H1 (cell line): Measurements from ENCODE around the gene DIPK1A. TPM values are rescaled to one million over a fixed set of nuclear protein-coding genes. Genes with fewer than 3 reads are reported as not detected.

Source experiments
- CTCF ChIA-PET: fragments of 300-600 bp; sonication (Branson Sonifier 250); formaldehyde crosslinking; loops from one replicate; lab custom pipeline; 2021; ENCODE audit not compliant: partially characterized antibody; lab: Charles Lee
- POLR2A ChIA-PET: fragments of 300-600 bp; sonication (Branson Sonifier 250); formaldehyde crosslinking; loops from one replicate; lab custom pipeline; 2021; ENCODE audit warnings: inconsistent platforms; ENCODE audit not compliant: partially characterized antibody; lab: Charles Lee
- DNase-seq, 2 experiments: peaks; one replicate each; pipeline versions ENCODE4 v3.0.0 to v3.0.0-alpha.2; 2010 to 2022; ENCODE audit warnings: low spot score in 2 of 2, low read depth in 1 of 2, mixed read lengths in 1 of 2
- FAIRE-seq: peaks from 2 replicates; lab custom pipeline; 2011; peaks lifted over from hg19 to GRCh38; lab: Jason Lieb, UNC
- H2AFZ ChIP-seq: 2 replicates; pipeline ENCODE4 v1.8.1; 2012; ENCODE audit warnings: low read length, inconsistent platforms
- H2AK5ac ChIP-seq: 2 replicates; pipeline ENCODE4 v1.6.1; 2013; ENCODE audit warnings: low read depth, low read length
- H2BK120ac ChIP-seq: replicated peaks from 2 replicates; pipeline ENCODE3; 2013; ENCODE audit warnings: low read depth, low read length, inconsistent platforms
- H2BK12ac ChIP-seq: 2 replicates; pipeline ENCODE4 v1.6.1; 2013; ENCODE audit warnings: low read depth, low read length
- H2BK15ac ChIP-seq: 2 replicates; pipeline ENCODE4 v1.6.1; 2013; ENCODE audit warnings: low read length
- H2BK20ac ChIP-seq: 2 replicates; pipeline ENCODE4 v1.6.1; 2013; ENCODE audit warnings: low read length
- H2BK5ac ChIP-seq: 2 replicates; pipeline ENCODE4 v1.6.1; 2013; ENCODE audit warnings: low read depth, low read length
- H3K14ac ChIP-seq: 2 replicates; pipeline ENCODE4 v1.6.1; 2013; ENCODE audit warnings: inconsistent platforms; ENCODE audit not compliant: insufficient read length
- H3K18ac ChIP-seq: 2 replicates; pipeline ENCODE4 v1.6.1; 2013; ENCODE audit warnings: low read length; ENCODE audit errors: extremely low read depth
- H3K23ac ChIP-seq: 2 replicates; pipeline ENCODE4 v1.6.1; 2013; ENCODE audit warnings: inconsistent platforms; ENCODE audit not compliant: insufficient read length
- H3K23me2 ChIP-seq: 2 replicates; pipeline ENCODE4 v1.6.1; 2013; ENCODE audit warnings: low read depth, low read length
- H3K27ac ChIP-seq: 2 replicates; pipeline ENCODE4 v1.6.1; 2011; ENCODE audit warnings: low read depth, low read length, inconsistent platforms
- H3K27me3 ChIP-seq, 4 experiments: replicated peaks in 1 of 4; 1 replicate in 1 of 4; 2 replicates in 3 of 4; pipeline versions ENCODE4 v1.6.1 to v1.8.1; 2011 to 2013; ENCODE audit warnings: low read length in 3 of 4, mild to moderate bottlenecking in 3 of 4, inconsistent platforms in 2 of 4, mixed read lengths in 2 of 4, moderate library complexity in 1 of 4; ENCODE audit not compliant: control insufficient read depth in 3 of 4, insufficient read depth in 3 of 4; ENCODE audit errors: extremely low read depth in 1 of 4
- H3K36me3 ChIP-seq, 4 experiments: 2 replicates each; pipeline versions ENCODE4 v1.6.1 to v1.8.1; 2011 to 2013; ENCODE audit warnings: mild to moderate bottlenecking in 4 of 4, low read length in 3 of 4, moderate library complexity in 2 of 4, control low read depth in 1 of 4, inconsistent platforms in 1 of 4; ENCODE audit not compliant: insufficient read depth in 4 of 4, control insufficient read depth in 2 of 4
- H3K4ac ChIP-seq: replicated peaks from 2 replicates; pipeline ENCODE3; 2013; ENCODE audit warnings: low read length, low read depth, mixed read lengths, inconsistent platforms; ENCODE audit not compliant: insufficient read length
- H3K4me1 ChIP-seq, 4 experiments: replicated peaks in 1 of 4; 1 replicate in 1 of 4; 2 replicates in 3 of 4; pipeline versions ENCODE4 v1.6.1 to v1.8.1; 2011 to 2013; ENCODE audit warnings: low read length in 3 of 4, inconsistent platforms in 2 of 4, mixed read lengths in 1 of 4; ENCODE audit not compliant: insufficient read depth in 4 of 4, control insufficient read depth in 3 of 4
- H3K4me2 ChIP-seq, 2 experiments: 2 replicates each; pipeline versions ENCODE4 v1.6.1 to v1.8.1; 2011 to 2013; ENCODE audit warnings: low read depth in 2 of 2, low read length in 2 of 2, control low read depth in 1 of 2, inconsistent platforms in 1 of 2, mild to moderate bottlenecking in 1 of 2; ENCODE audit not compliant: insufficient read depth in 1 of 2
- H3K4me3 ChIP-seq, 4 experiments: fragments of 200-600, 300-600 bp in 1 of 4; sonication (generic), shearing (Covaris generic), sonication (Bioruptor Twin) in 1 of 4; 2 replicates each; pipeline versions ENCODE4 v1.5.1 to v1.8.1; 2011 to 2016; ENCODE audit warnings: low read length in 4 of 4, low read depth in 3 of 4, control low read depth in 2 of 4, inconsistent platforms in 2 of 4, mild to moderate bottlenecking in 2 of 4, mixed read lengths in 1 of 4, moderate library complexity in 1 of 4; ENCODE audit not compliant: insufficient read depth in 2 of 4; ENCODE audit errors: extremely low read depth in 1 of 4
- H3K56ac ChIP-seq: replicated peaks from 2 replicates; pipeline ENCODE3; 2013; ENCODE audit warnings: low read depth, mild to moderate bottlenecking, mixed read lengths, low read length, inconsistent platforms; ENCODE audit not compliant: insufficient read length
- H3K79me1 ChIP-seq: 2 replicates; pipeline ENCODE4 v1.6.1; 2013; ENCODE audit warnings: low read depth, low read length, control low read depth
- H3K79me2 ChIP-seq, 2 experiments: 2 replicates each; pipeline versions ENCODE4 v1.6.1 to v1.8.1; 2012 to 2013; ENCODE audit warnings: low read length in 2 of 2, mild to moderate bottlenecking in 2 of 2, inconsistent platforms in 1 of 2; ENCODE audit not compliant: insufficient read depth in 2 of 2, control insufficient read depth in 1 of 2
- H3K9ac ChIP-seq, 4 experiments: replicated peaks in 1 of 4; 1 replicate in 1 of 4; 2 replicates in 3 of 4; pipeline versions ENCODE4 v1.6.1 to v1.8.1; 2011 to 2013; ENCODE audit warnings: low read depth in 3 of 4, low read length in 3 of 4, control low read depth in 2 of 4, mild to moderate bottlenecking in 2 of 4, moderate library complexity in 2 of 4, inconsistent platforms in 1 of 4; ENCODE audit errors: extremely low read depth in 1 of 4
- H3K9me3 ChIP-seq, 2 experiments: 2 replicates each; pipeline versions ENCODE4 v1.6.1 to v1.8.1; 2012 to 2013; ENCODE audit warnings: mild to moderate bottlenecking in 2 of 2, moderate library complexity in 2 of 2, control low read depth in 1 of 2, inconsistent platforms in 1 of 2, low read depth in 1 of 2, low read length in 1 of 2, mixed read lengths in 1 of 2; ENCODE audit not compliant: insufficient read depth in 2 of 2
- H4K20me1 ChIP-seq, 2 experiments: replicated peaks in 1 of 2; 2 replicates each; pipeline versions ENCODE3 to v1.8.1; 2011 to 2013; ENCODE audit warnings: inconsistent platforms in 2 of 2, low read length in 2 of 2, mild to moderate bottlenecking in 1 of 2; ENCODE audit not compliant: insufficient read depth in 2 of 2, control insufficient read depth in 1 of 2
- H4K5ac ChIP-seq: 2 replicates; pipeline ENCODE4 v1.6.1; 2013; ENCODE audit warnings: low read length, low read depth, mixed read lengths, inconsistent platforms; ENCODE audit not compliant: insufficient read length
- H4K8ac ChIP-seq: 2 replicates; pipeline ENCODE4 v1.8.0; 2013; ENCODE audit warnings: mild to moderate bottlenecking, moderate library complexity, low read length, inconsistent platforms; ENCODE audit not compliant: insufficient read depth; ENCODE audit errors: extremely low read depth
- H4K91ac ChIP-seq: replicated peaks from 2 replicates; pipeline ENCODE3; 2013; ENCODE audit warnings: low read length, mixed read lengths, inconsistent platforms; ENCODE audit not compliant: insufficient read length
- JUN ChIP-seq: IDR thresholded peaks from 2 replicates; pipeline ENCODE4 v1.6.1; 2011; ENCODE audit warnings: low read depth, mild to moderate bottlenecking, improper control_type of control experiment, low read length
- MAX ChIP-seq: IDR thresholded peaks from 2 replicates; pipeline ENCODE4 v1.6.1; 2012; ENCODE audit warnings: inconsistent platforms
- PHF8 ChIP-seq: fragments of 200-600 bp; sonication (generic); conservative IDR thresholded peaks from 2 replicates; pipeline ENCODE4 v1.7.1; 2012; ENCODE audit warnings: low read depth, mild to moderate bottlenecking, inconsistent platforms, low read length, moderate library complexity
- RAD21 ChIP-seq, 2 experiments: IDR thresholded peaks in 1 of 2; conservative IDR thresholded peaks in 1 of 2; 2 replicates each; pipeline ENCODE4 v1.6.1; 2011; ENCODE audit warnings: low read depth in 2 of 2, low read length in 2 of 2, improper control_type of control experiment in 1 of 2, inconsistent platforms in 1 of 2, mild to moderate bottlenecking in 1 of 2, moderate library complexity in 1 of 2
- SIN3A ChIP-seq, 2 experiments: IDR thresholded peaks in 1 of 2; conservative IDR thresholded peaks in 1 of 2; 2 replicates each; pipeline ENCODE4 v1.6.1; 2011 to 2012; ENCODE audit warnings: low read length in 2 of 2, improper control_type of control experiment in 1 of 2, low read depth in 1 of 2, mild to moderate bottlenecking in 1 of 2
- TAF7 ChIP-seq: optimal IDR thresholded peaks from 2 replicates; pipeline ENCODE3; 2011; ENCODE audit warnings: low read depth, mild to moderate bottlenecking, inconsistent platforms, low read length, moderate library complexity, borderline replicate concordance
- WGBS, 2 experiments: shearing (Covaris generic) in 1 of 2; methylation state at CpG; one replicate each; pipeline versions ENCODE4 v1.1.6 to v1.1.7; 2013 to 2015; ENCODE audit warnings: low lambda C conversion rate in 2 of 2, mixed read lengths in 2 of 2, inconsistent platforms in 1 of 2, low coverage in 1 of 2, missing lambda C conversion rate in 1 of 2; ENCODE audit not compliant: insufficient replicate concordance in 2 of 2, insufficient coverage in 1 of 2, insufficient read length in 1 of 2; ENCODE audit errors: extremely low coverage in 1 of 2, missing lambda C conversion rate in 1 of 2; 5-methylcytosine and 5-hydroxymethylcytosine counted together
- polyA plus RNA-seq, 7 experiments: library from polyadenylated mRNA; depleted of rRNA in 3 of 7; stranded (reverse) in 5 of 7; unstranded in 2 of 7; fragments of >200 nt in 5 of 7; fragments of 200-250 nt in 2 of 7; gene quantifications; 1 replicate in 5 of 7; 2 replicates in 1 of 7; 4 replicates in 1 of 7; pipeline versions ENCODE4 v1.2.1 to v1.2.3, GENCODE V29; 2011 to 2013; ENCODE audit warnings: missing spikeins in 2 of 7, mixed read lengths in 2 of 7
- total RNA-seq: library from RNA; stranded (reverse); fragmentation: NEBNext Ultra II Directional; extraction: Animal tissue kit (Norgen Biotek cat#: 25700); gene quantifications from 2 replicates; pipeline ENCODE4 v1.2.1, GENCODE V29; 2021
- TF ChIP-seq, protein P1 (sequence below): IDR thresholded peaks from 2 replicates; pipeline ENCODE4 v1.6.1; 2012; ENCODE audit warnings: low read length, inconsistent platforms

The DIPK1A gene
- total and polyA plus RNA-seq, 2 of the 8 experiments (the other 6 are each of a cell fraction or from before 2014, with no cell fraction given), result 2.5 to 5.0 TPM

DNA sequence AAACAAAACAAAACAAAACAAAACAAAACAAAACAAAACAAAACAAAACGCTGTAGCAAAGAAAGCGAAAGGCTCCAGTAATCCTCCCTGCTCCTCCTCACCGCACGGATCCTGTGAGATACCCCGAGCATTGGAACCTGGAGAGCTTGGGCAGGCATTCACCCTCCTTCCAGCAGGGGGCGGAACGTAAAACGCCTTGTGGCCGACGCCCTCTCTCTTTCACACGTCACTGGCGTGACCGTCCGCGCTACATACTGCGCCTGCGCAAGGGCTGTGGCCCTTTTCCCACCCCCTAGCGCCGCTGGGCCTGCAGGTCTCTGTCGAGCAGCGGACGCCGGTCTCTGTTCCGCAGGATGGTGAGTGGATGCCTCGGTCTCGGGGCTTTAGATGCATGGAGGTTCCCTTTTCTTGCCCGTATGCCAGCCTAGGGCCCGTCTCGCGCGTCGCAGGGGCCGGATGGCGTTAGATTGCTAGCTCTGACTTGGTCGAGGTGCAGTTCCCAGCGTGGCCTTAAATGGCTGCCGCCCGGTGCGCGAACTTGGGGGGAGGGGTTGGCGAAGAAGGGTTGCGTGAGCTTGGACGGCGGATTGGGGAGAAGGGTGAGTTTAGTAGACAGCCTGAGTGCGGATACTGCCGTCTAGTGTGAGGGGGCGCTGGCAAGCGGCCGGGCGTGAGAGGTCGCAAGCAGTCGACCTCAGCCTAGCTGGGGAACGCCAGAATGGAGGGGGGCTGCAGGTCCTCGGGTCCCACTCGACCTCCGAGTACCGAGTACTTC lies 129.3 kb downstream of the DIPK1A start, which contains the start of gene RPL5:
RPL5 (plus strand) TSS at position 279 of the 775 bp plus-strand sequence; CDS start at position 354, 75 bp downstream.
- Histone ChIP-seq H2BK12ac (peak within 1 kb of the TSS; percentile 83), H3K4me1 (peaks cover 0 to 6% (median 3%) of the 10 kb centered on the region in 4 experiments; a peak in 4 of 7 replicates)
- TF ChIP-seq, protein P1, sequence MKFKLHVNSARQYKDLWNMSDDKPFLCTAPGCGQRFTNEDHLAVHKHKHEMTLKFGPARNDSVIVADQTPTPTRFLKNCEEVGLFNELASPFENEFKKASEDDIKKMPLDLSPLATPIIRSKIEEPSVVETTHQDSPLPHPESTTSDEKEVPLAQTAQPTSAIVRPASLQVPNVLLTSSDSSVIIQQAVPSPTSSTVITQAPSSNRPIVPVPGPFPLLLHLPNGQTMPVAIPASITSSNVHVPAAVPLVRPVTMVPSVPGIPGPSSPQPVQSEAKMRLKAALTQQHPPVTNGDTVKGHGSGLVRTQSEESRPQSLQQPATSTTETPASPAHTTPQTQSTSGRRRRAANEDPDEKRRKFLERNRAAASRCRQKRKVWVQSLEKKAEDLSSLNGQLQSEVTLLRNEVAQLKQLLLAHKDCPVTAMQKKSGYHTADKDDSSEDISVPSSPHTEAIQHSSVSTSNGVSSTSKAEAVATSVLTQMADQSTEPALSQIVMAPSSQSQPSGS, result peak; percentile 79
- TF ChIP-seq PHF8 (peak; percentile 97), SIN3A (conservative IDR thresholded peaks at IDR 0.05 in 1 of 2, IDR thresholded peaks at IDR 0.05 in 1 of 2; ENCODE audit: low read depth in 1 of 2, low read length in 2 of 2) (peak; percentile 32 to 89; a peak in 3 of 4 replicates), MAX (peak; percentile 98), JUN (no peak; the same call in 1 of the 2 replicates), TAF7 (peak; percentile 99), RAD21 (IDR thresholded peaks at IDR 0.05 in 1 of 2, conservative IDR thresholded peaks at IDR 0.05 in 1 of 2; ENCODE audit: low read depth in 2 of 2, low read length in 2 of 2) (peak; percentile 21 to 30; a peak in 2 of 4 replicates)

More for the DNA sequence above, 129.3 kb downstream of the DIPK1A start, which contains the start of gene RPL5:
- no peak within 1 kb of the TSS for H3K23ac ChIP-seq
- no peaks in the 10 kb centered on the region; the same call in 1 of the 2 replicates for H3K79me1 ChIP-seq
- peak within 1 kb of the TSS; percentile 98 to 100 (median 100) for H3K4me3 ChIP-seq
- H3K27me3 ChIP-seq, result no peaks in the 10 kb centered on the region; a peak in 1 of 7 replicates
- peak within 1 kb of the TSS; percentile 34 for H3K14ac ChIP-seq
- peak; percentile 95 to 99 for DNase-seq
- peak within 1 kb of the TSS; percentile 99 for H2BK5ac ChIP-seq
- peak within 1 kb of the TSS; percentile 98 for H4K91ac ChIP-seq
- peaks cover 20 to 41% (median 31%) of the 10 kb centered on the region in 4 experiments for H3K36me3 ChIP-seq
- H2BK120ac ChIP-seq, result no peak within 1 kb of the TSS
- peak within 1 kb of the TSS; percentile 52 for H2AFZ ChIP-seq
- H3K27ac ChIP-seq, result peak within 1 kb of the TSS; percentile 99
- peak within 1 kb of the TSS; percentile 100 for H4K8ac ChIP-seq
- H3K79me2 ChIP-seq, result peaks cover 33 to 51% of the 10 kb centered on the region in 2 experiments
- H4K20me1 ChIP-seq, result peaks cover 16 to 17% of the 10 kb centered on the region in 2 experiments
- POLR2A ChIA-PET, result interaction anchor here (0.6 to 3.0 kb wide), 61 partner anchors 9 to 1550 kb away, joined by 3 to 72 read pairs (median 5); partner anchors contain the start of genes BCAR3, DIPK1A, EVI5 and MTF2
- 2% methylated on average over 57 of the region's 57 CpGs; no CpG with 5 or more reads in 1 of the 2 experiments for WGBS, 2 experiments
- CTCF ChIA-PET, result interaction anchor here (0.6 to 3.5 kb wide), 32 partner anchors 8 to 642 kb away, joined by 3 to 42 read pairs (median 4); partner anchors contain the start of gene EVI5
- peak within 1 kb of the TSS; percentile 85 for H3K56ac ChIP-seq
- peak within 1 kb of the TSS; percentile 92; the same call in 1 of the 2 replicates for H2BK15ac ChIP-seq
- H2BK20ac ChIP-seq, result no peak within 1 kb of the TSS
- H3K4ac ChIP-seq, result peak within 1 kb of the TSS; percentile 69
- peak within 1 kb of the TSS; percentile 95 for H3K18ac ChIP-seq
- peak within 1 kb of the TSS; percentile 71 to 77 for H3K4me2 ChIP-seq
- H3K9me3 ChIP-seq, result no peaks in the 10 kb centered on the region
- peaks cover 5% of the 10 kb centered on the region for H3K23me2 ChIP-seq
- H4K5ac ChIP-seq, result peak within 1 kb of the TSS; percentile 96
- peak within 1 kb of the TSS; percentile 45; the same call in 1 of the 2 replicates for H2AK5ac ChIP-seq
- FAIRE-seq, result no peak
- peak within 1 kb of the TSS; percentile 97 to 99 (median 99) for H3K9ac ChIP-seq
